Upper lobe of left lung (tissue), 6 donors: ENCODE data around the gene DNAJC5G. TPM values are rescaled to one million over a fixed set of nuclear protein-coding genes. Genes with fewer than 3 reads are reported as not detected.

Experiments
- ATAC-seq, 2 donors: fragments of 200-7000 bp; cut with Tn5 transposase; one replicate each; pipeline ENCODE4 v1.9.1; 2022; ENCODE audit warnings: mild to moderate bottlenecking in 2 of 2, moderate library complexity in 2 of 2; ENCODE audit not compliant: low FRiP score in 2 of 2
- DNase-seq, 2 donors: peaks; one replicate each; pipeline ENCODE4 v3.0.0-alpha.2; 2019 to 2020
- H3K27ac ChIP-seq, 4 donors: fragments of 200-600 bp; sonication (generic); one replicate each; pipeline ENCODE4 v1.5.1; 2016 to 2019
- H3K27me3 ChIP-seq, 4 donors: fragments of 200-600 bp; sonication (generic); one replicate each; pipeline ENCODE4 v1.5.1; 2017 to 2019
- H3K36me3 ChIP-seq, 4 donors: fragments of 200-600 bp; sonication (generic); one replicate each; pipeline ENCODE4 v1.5.1; 2016 to 2019
- H3K4me1 ChIP-seq, 4 donors: fragments of 200-600 bp; sonication (generic); one replicate each; pipeline ENCODE4 v1.5.1; 2018 to 2019
- H3K4me3 ChIP-seq, 4 donors: fragments of 200-600 bp; sonication (generic); one replicate each; pipeline ENCODE4 v1.5.1; 2017 to 2019; ENCODE audit warnings: mild to moderate bottlenecking in 2 of 4, moderate library complexity in 1 of 4
- H3K9me3 ChIP-seq, 4 donors: fragments of 200-600 bp; sonication (generic); one replicate each; pipeline ENCODE4 v1.5.1; 2018 to 2019
- CTCF ChIP-seq, 6 experiments: fragments of 450-650 bp in 4 of 6; fragments of 200-600 bp in 2 of 6; sonication (generic) in 2 of 6; IDR thresholded peaks; one replicate each; pipeline ENCODE4 v1.5.1; 2016 to 2019; ENCODE audit warnings: antibody characterized with exemption in 6 of 6
- EP300 ChIP-seq, 4 donors: sonication (generic); formaldehyde crosslinking; IDR thresholded peaks; one replicate each; pipeline ENCODE4 v1.5.1; 2017; ENCODE audit warnings: antibody characterized with exemption in 4 of 4, control low read depth in 2 of 4
- POLR2A ChIP-seq, 4 donors: fragments of 450-650 bp; IDR thresholded peaks; one replicate each; pipeline ENCODE4 v1.5.1; 2016 to 2017; ENCODE audit warnings: antibody characterized with exemption in 4 of 4, mild to moderate bottlenecking in 2 of 4
- POLR2AphosphoS5 ChIP-seq, 2 donors: sonication (generic); formaldehyde crosslinking; IDR thresholded peaks; one replicate each; pipeline ENCODE4 v1.5.1; 2017; ENCODE audit warnings: antibody characterized with exemption in 2 of 2
- WGBS, 2 donors: methylation state at CpG; one replicate each; pipeline ENCODE4 v1.1.5; 2017 to 2018; 5-methylcytosine and 5-hydroxymethylcytosine counted together
- total RNA-seq, 6 donors: library from RNA; depleted of rRNA in 4 of 6; stranded (reverse); fragments of >200 nt in 4 of 6; gene quantifications; one replicate each; pipeline versions ENCODE4 v1.1.0 to v1.2.1, GENCODE V29; 2016 to 2021
- donor health status: DM: no; HTN: no; CAD: no; lungs with moderate emphysema.
- donor health status: DM: no; HTN: yes; CAD: no; lungs with severe emphysema.

DNAJC5G gene
- total RNA-seq, 6 donors from 2014 or later = not detected

- peak; percentile 48 to 86 for ATAC-seq
Measured at GRCh38 chr2:27262379-27263286, 12.6 kb upstream of the DNAJC5G start, which contains the start of gene SLC30A3. SLC30A3 (minus strand) TSS chr2:27263047; CDS start chr2:27262906, 141 bp downstream.

GRCh38 chr2:27263287-27264252, 11.7 kb upstream of the DNAJC5G start:
- no peak for DNase-seq
- Histone ChIP-seq H3K4me3 (peak overlapping the region; percentile 36 to 60 (median 51)), H3K36me3 (no peaks in the 10 kb centered on the region), H3K9me3 (no peaks in the 10 kb centered on the region), H3K27me3 (peaks cover 1 to 41% (median 28%) of the 10 kb centered on the region in 4 donors), H3K27ac (no peak overlapping the region), H3K4me1 (peaks cover 33 to 43% (median 36%) of the 10 kb centered on the region in 4 donors)
- no peak for ATAC-seq
- 5 to 6% methylated on average over 24 to 44 of the region's 46 CpGs for WGBS, 2 donors
- TF ChIP-seq POLR2A (IDR thresholded peaks at IDR 0.05) (no peak), POLR2AphosphoS5 (IDR thresholded peaks at IDR 0.05) (no peak), EP300 (IDR thresholded peaks at IDR 0.05) (no peak), CTCF (IDR thresholded peaks at IDR 0.05) (no peak)

More at GRCh38 chr2:27262379-27263286, 12.6 kb upstream of the DNAJC5G start, which contains the start of gene SLC30A3:
- H3K27me3 ChIP-seq = peaks cover 1 to 41% (median 28%) of the 10 kb centered on the region in 4 donors
- no peaks in the 10 kb centered on the region for H3K36me3 ChIP-seq
- no peaks in the 10 kb centered on the region for H3K9me3 ChIP-seq
- no peak within 1 kb of the TSS for H3K27ac ChIP-seq
- no peak for TF ChIP-seq POLR2AphosphoS5 (IDR thresholded peaks at IDR 0.05)
- no peak for TF ChIP-seq EP300 (IDR thresholded peaks at IDR 0.05)
- TF ChIP-seq POLR2A (IDR thresholded peaks at IDR 0.05) = no peak
- no peak for TF ChIP-seq CTCF (IDR thresholded peaks at IDR 0.05)
- peaks cover 33 to 43% (median 36%) of the 10 kb centered on the region in 4 donors for H3K4me1 ChIP-seq
- DNase-seq = peak; percentile 65 to 93
- H3K4me3 ChIP-seq = peak within 1 kb of the TSS; percentile 36 to 60 (median 51)
- 1 to 3% methylated on average over 6 to 28 of the region's 96 CpGs for WGBS, 2 donors

GRCh38 chr2:27264253-27264752, 10.9 kb upstream of the DNAJC5G start:
- Histone ChIP-seq H3K27me3 (peaks cover 1 to 41% (median 28%) of the 10 kb centered on the region in 4 donors), H3K4me3 (peak overlapping the region in 3 of 4 donors; percentile 37 to 60 (median 42)), H3K27ac (no peak overlapping the region), H3K9me3 (no peaks in the 10 kb centered on the region), H3K36me3 (no peaks in the 10 kb centered on the region), H3K4me1 (peaks cover 33 to 43% (median 36%) of the 10 kb centered on the region in 4 donors)
- 1 to 2% methylated on average over 13 to 38 of the region's 38 CpGs for WGBS, 2 donors
- DNase-seq (peak in 1 of 2 donors; percentile 83), ATAC-seq (peak in 1 of 2 donors; percentile 37)
- TF ChIP-seq POLR2AphosphoS5 (IDR thresholded peaks at IDR 0.05) (no peak), POLR2A (IDR thresholded peaks at IDR 0.05) (no peak), EP300 (IDR thresholded peaks at IDR 0.05) (no peak), CTCF (IDR thresholded peaks at IDR 0.05) (no peak)

GRCh38 chr2:27264753-27265535, 10.3 kb upstream of the DNAJC5G start:
- no peaks in the 10 kb centered on the region for H3K36me3 ChIP-seq
- peaks cover 1 to 39% (median 28%) of the 10 kb centered on the region in 4 donors for H3K27me3 ChIP-seq
- H3K9me3 ChIP-seq = no peaks in the 10 kb centered on the region
- DNase-seq (peak; percentile 64 to 92), ATAC-seq (peak; percentile 65 to 74)
- TF ChIP-seq POLR2AphosphoS5 (IDR thresholded peaks at IDR 0.05) (peak in 1 of 2 donors; percentile 37), EP300 (IDR thresholded peaks at IDR 0.05) (no peak), CTCF (IDR thresholded peaks at IDR 0.05) (peak; percentile 43 to 77 (median 58)), POLR2A (IDR thresholded peaks at IDR 0.05) (no peak)
- H3K27ac ChIP-seq = no peak overlapping the region
- H3K4me1 ChIP-seq = peaks cover 33 to 43% (median 36%) of the 10 kb centered on the region in 4 donors
- WGBS, 2 donors = 6 to 10% methylated on average over 9 to 56 of the region's 56 CpGs
- H3K4me3 ChIP-seq = peak overlapping the region in 3 of 4 donors; percentile 37 to 60 (median 42)
